ENCODE measurements around the gene SYT2.
"Not testable (repeated sequence)": the region's sequence is repeated elsewhere in the genome, so short reads cannot be mapped to it uniquely, and the experiment has no call there.

The SYT2 gene

GRCh38 chr1:202624088-202624780, 86.0 kb downstream of the SYT2 start:
- no peak for DNase-seq (ENCODE audit: extremely low read depth, low read depth)
- TF ChIP-seq CTCF (IDR thresholded peaks at IDR 0.05; ENCODE audit: low read depth, low read length): no peak

- DNase-seq (ENCODE audit: extremely low read depth, low read depth): not testable (repeated sequence)
Observed at GRCh38 chr1:202623476-202623875, 86.8 kb downstream of the SYT2 start.

GRCh38 chr1:202623075-202623474, 87.2 kb downstream of the SYT2 start:
- no peak for DNase-seq (ENCODE audit: extremely low read depth, low read depth)
- no peak for TF ChIP-seq CTCF (IDR thresholded peaks at IDR 0.05; ENCODE audit: low read depth, low read length)

- no peak for TF ChIP-seq CTCF (IDR thresholded peaks at IDR 0.05; ENCODE audit: low read depth, low read length)
- no peak for DNase-seq (ENCODE audit: extremely low read depth, low read depth)
Observed at GRCh38 chr1:202622388-202622787, 87.9 kb downstream of the SYT2 start.

- DNase-seq (ENCODE audit: extremely low read depth, low read depth): no peak
- TF ChIP-seq CTCF (IDR thresholded peaks at IDR 0.05; ENCODE audit: low read depth, low read length): no peak
Observed at GRCh38 chr1:202621446-202621845, 88.8 kb downstream of the SYT2 start.

- DNase-seq (ENCODE audit: extremely low read depth, low read depth): not testable (repeated sequence)
Observed at GRCh38 chr1:202620036-202620435, 90.2 kb downstream of the SYT2 start.

- no peak for TF ChIP-seq CTCF (IDR thresholded peaks at IDR 0.05; ENCODE audit: low read depth, low read length)
Observed at GRCh38 chr1:202619505-202619904, 90.7 kb downstream of the SYT2 start.

GRCh38 chr1:202619012-202619411, 91.2 kb downstream of the SYT2 start:
- DNase-seq (ENCODE audit: extremely low read depth, low read depth): not testable (repeated sequence)

More at GRCh38 chr1:202619505-202619904, 90.7 kb downstream of the SYT2 start:
- DNase-seq (ENCODE audit: extremely low read depth, low read depth): no peak

- TF ChIP-seq CTCF (IDR thresholded peaks at IDR 0.05; ENCODE audit: low read depth, low read length): no peak
- DNase-seq (ENCODE audit: extremely low read depth, low read depth): no peak
Observed at GRCh38 chr1:202616355-202616915, 93.8 kb downstream of the SYT2 start.
